GM21528 (cell line): ENCODE measurements around the gene RUSF1.
"Not testable (repeated sequence)": the region's sequence is repeated elsewhere in the genome, so short reads cannot be mapped to it uniquely, and the experiment has no call there.

Experiments
- ATAC-seq: cut with Tn5 transposase; IDR thresholded peaks from one replicate; pipeline ENCODE4 v1.9.1; 2021; ENCODE audit warnings: mild to moderate bottlenecking, moderate library complexity; ENCODE audit not compliant: unreplicated experiment, low FRiP score

The RUSF1 gene

DNA sequence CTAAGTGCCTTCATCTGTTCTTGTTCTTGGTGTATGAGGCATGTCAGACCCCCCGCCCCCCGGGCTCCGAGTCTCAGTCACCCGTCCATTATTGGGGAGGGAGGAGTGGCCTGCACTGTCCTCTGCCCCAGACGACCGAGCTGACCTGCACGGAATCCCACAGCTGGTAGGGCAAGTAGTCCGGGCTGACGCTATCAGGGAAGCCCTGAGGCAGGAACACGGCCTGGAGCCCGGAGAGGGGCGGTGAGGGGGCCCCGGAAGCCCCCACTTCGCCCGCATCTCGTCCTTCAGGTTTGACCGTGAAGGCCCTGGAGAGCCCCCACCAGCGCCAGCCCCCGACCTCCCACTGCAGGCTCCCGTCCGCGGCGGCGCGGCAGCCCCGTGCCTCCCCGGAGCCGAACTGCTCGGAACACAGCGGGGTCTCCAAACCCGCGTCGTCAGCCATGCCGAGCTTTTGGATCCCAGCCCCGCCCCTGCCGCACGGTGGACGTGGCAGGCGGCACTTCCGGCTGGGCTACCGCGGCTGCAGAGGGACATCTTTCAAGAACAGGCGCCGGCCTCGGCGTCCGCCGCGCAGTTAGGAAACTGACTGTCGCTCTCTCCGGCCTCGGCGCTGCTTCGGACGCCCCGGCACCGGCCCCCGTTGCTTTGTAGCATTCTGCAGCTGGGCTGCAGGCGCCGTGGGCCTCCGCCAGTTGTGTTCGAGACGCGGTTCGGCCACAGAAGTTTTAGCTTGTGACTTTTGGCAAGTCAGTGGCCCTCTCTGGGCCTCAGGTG lies at the start of gene RUSF1:
Gene RUSF1, minus strand, starts transcription at position 463 of the 777 bp plus-strand sequence. Its CDS starts 18 bp downstream, at position 445.
- peak; percentile 89 for ATAC-seq

DNA sequence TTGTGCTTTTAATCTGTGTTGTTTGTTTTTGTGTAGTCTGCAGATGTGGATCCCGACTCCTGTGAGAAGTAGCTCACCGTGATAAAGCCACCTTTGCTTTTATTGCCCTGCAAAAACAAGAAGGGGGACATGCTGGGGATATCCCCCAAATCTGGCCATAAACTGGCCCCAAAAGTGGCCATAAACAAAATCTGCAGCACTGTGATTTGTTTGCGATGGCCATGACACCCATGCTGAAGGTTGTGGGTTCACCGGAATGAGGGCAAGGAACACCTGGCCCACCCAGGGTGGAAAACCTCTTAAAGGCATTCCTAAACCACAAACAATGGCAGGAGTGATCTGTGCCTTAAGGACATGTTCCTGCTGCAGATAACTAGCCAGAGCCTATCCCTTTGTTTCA lies 34.6 kb upstream of the RUSF1 start:
- ATAC-seq, result no peak

DNA sequence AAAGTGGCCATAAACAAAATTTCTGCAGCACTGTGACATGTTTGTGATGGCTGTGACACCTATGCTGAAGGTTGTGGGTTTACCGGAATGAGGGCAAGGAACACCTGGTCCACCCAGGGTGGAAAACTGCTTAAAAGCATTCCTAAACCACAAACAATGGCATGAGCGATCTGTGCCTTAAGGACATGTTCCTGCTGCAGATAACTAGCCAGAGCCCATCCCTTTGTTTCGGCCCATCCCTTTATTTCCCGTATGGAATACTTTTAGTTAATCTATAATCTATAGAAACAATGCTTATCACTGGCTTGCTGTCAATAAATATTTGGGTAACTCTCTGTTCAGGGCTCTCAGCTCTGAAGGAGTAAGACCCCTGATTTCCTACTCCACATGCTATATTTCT lies 31.6 kb upstream of the RUSF1 start:
- ATAC-seq, result not testable (repeated sequence)

DNA sequence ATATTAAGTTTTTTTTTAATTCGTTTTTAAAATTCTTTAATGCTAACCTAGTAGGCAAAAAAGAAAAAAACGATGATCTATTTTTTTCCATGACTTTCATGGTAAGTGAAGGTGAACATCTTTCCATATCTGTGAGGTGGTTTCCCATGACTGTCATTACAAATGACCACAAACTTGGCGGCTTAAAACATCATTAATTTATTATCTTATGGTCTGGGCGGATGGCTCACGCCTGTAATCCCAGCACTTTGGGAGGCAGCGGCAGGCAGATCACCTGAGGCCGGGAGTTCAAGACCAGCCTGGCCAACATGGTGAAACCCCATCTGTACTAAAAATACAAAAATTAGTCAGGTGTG lies 30.0 kb upstream of the RUSF1 start:
- ATAC-seq, result not testable (repeated sequence)

DNA sequence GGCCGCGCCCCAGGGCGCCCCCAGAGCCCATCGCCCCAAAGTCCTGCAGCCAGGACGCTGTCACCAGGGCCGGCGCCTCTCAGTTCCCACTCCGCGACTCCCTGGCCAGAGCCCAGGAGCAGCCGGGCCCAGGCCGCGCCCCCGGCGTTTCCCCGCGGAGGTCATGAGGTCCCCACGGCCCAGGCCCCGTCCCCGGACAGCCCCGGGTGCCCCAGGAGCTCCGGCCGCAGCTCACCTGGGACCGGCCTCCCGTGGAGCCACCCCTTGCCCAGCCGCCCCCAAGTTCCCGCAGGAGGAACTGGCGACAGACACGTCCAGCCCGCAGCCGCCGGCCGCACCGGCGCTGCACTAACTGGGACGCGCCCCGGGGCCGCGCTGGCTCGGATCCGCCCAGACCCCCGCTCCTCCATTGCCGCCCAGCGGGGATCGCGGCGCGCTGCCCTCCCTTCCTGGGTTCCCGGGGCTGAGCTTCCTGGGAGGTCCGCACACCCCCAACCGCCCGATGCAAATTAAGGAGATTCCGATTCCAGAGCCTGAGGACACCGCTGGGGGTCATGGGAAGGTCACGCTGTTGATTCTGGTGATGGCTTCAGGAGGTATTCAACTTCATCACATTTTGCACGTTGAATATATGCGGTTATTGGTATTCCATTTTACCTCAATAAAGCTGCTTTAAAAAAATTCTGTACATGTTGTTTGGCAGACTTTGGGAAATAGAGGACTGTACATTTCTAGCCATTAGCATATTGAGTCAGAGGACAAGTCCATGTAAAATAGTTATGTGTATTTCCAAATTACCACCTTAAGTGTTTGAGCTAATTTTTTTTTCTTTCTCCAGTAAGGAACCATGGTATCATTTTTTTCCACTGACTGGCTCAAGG lies 29.4 kb upstream of the RUSF1 start:
- ATAC-seq, result no peak

DNA sequence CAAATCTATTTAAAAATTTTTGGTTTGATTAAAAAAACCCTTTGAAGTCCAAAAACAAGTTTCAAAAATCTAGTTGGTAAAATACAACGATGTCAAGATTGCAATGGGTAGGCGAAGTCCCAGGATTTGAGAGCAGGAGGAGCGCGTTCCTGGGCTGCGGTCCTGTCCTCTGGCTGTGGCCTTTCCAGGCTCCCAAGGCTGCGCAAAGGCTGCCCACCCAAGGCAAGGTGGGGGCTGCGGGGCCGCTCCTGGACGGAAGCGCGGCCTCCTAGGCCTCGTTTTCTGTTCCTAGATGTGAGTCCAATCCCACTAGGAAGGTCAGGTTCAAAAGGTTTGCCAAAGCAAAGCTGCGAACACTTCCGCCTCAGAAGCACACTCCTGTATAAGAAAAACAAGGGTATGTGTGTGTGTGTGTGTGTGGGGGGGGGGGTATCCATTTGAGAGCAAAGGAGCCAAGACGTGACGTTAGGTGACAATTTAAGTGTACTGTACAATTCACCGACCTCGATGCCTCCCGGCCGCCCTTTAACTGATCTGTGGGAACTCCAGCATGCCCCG lies 28.7 kb upstream of the RUSF1 start:
- no peak for ATAC-seq

DNA sequence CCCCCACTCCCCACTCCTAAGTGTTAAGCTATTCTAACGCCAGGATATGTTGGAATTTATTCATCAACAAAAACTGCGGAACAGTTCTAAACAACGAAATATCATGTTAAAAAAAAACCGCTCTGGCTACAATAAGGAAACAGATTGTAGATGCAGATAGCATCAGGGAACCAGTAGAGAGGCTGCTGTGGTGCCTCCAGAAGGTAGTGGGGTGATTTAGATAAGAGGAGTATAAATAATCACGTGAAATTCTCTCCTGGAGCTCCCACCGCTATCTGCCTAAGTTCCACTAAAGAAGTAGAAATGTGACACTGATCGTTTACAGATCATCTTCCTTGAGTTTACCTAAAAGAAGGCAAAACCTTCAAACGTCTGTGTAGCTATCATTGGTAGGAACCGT lies 27.5 kb upstream of the RUSF1 start:
- no peak for ATAC-seq

DNA sequence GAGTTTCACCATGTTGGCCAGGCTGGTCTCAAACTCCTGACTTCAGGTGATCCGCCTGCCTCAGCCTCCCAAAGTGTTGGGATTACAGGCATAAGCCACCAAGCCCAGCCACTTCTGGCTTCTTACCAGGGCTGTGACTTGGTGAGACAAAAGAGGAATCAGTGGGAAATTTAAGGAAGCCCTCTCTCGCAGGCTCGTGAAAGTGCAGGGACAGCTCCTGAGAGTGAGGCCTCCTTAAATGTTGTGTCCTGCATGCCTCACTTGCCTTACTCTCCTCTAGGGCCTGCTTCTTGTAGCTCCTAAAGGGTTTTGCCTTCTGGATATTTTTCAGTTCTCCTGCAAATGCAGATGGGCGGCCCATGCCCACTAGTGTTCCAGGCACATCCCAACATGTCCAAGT lies 24.7 kb upstream of the RUSF1 start:
- ATAC-seq, result no peak

DNA sequence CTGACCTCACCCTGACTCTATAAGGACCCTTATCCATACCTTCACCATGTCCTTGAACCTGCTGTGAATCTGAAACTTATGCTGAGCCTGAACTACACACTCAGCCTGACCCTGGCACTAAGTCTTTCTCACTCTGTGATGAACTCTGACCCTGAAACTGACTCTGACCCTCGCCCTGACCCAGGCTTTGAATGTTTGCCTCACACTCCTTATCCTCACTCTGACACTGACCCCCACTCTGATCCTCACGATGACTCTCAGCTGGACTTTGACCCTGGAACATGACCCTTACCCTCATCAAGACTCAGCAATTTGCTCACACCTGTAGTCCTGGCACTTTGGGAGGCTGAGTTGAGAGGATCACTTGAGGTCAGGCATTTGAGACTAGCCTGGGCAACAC lies 23.9 kb upstream of the RUSF1 start:
- ATAC-seq, result no peak

DNA sequence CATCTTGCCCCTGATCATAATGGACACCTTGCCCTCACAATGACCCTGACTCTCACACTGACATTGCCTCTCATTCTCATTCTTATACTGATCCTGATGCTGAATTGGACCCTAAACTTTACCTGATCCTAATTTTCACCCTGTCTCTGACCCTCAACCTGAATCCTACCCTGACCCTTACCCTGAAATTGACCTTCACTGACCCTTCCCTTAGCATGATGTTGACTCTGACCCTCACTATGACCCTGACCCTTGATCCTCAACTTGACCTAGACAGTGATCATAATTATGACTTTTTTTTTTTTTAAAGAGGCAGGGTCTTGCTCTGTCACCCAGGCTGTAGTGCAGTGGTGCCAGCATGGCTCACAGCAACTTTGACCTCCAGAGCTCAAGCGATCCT lies 22.9 kb upstream of the RUSF1 start:
- no peak for ATAC-seq

DNA sequence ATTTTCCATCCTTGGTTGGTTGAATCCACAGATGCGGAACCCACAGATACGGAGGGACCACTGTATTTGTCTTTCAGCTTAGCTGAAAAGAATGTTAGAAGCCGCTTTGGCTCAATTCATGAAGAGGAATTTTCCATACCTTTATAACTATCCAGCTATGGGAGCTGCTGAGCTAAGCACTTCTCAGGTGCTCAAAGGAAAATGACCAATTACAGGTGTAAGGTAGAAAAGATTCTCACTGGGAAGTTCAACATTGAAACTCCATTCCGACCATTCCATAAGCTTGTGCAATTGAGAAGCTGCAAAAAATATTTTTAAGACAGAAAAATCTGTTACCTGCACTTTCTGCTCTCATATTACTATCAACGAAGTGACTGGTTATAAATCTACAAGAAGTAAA lies 22.2 kb upstream of the RUSF1 start:
- no peak for ATAC-seq

DNA sequence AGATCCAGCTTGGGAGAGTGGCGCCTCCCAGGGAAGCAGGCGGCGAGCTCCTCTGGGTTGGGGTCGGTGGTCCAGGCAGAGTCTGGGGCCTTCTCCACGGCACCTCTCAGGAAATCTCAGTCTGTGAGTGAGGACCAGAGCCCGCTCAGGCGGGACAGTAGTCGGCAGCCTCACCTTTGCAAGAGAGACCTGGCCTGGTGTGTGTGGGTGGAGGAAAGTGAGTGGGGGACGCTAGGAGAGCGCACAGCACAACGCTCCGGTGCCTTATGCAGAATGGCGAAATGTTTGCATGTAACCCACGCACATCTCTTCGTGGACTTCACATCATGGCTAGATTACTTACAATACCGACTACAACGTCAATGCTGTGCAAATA lies 21.7 kb upstream of the RUSF1 start:
- no peak for ATAC-seq

DNA sequence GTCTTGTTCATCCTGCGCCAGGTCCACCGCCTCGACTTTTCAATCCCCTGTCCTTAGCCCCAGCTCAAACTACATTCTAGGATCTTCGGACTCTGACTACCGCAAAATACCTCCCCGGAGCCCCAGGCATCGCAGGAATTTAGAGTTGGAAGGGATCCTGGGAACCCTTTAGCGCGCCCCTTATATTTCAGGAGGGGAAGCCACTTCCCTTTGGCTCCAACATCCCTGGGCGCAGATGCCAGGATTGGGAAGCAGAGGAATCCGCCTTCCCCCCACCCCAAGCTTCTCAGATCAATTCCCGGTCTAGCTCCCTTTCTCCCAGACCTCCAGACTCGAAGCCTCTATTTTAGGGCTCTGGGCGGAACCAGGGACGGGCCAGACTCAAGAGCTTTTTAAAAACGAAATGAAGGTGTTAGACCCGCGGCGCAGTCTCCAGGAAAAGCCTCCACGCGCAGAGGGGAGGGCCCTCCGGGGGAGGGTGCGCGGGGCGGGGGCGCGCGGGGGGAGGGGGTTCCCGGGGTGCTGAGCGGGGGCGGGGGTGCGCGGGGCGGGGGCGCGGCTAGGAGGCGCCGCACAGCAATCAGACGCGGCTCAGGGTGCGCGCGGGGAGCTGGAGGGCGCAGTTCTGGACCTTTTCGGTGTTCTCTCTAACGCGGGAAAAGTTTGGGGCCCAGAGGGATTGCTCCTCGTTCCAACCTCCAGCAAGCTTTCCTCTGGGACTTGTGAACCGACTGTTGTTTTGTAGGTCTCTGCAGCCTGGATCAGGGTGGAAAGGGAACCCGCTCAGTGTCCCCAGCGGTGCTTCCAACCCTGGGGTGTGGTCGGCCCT lies 21.1 kb upstream of the RUSF1 start:
- no peak for ATAC-seq

DNA sequence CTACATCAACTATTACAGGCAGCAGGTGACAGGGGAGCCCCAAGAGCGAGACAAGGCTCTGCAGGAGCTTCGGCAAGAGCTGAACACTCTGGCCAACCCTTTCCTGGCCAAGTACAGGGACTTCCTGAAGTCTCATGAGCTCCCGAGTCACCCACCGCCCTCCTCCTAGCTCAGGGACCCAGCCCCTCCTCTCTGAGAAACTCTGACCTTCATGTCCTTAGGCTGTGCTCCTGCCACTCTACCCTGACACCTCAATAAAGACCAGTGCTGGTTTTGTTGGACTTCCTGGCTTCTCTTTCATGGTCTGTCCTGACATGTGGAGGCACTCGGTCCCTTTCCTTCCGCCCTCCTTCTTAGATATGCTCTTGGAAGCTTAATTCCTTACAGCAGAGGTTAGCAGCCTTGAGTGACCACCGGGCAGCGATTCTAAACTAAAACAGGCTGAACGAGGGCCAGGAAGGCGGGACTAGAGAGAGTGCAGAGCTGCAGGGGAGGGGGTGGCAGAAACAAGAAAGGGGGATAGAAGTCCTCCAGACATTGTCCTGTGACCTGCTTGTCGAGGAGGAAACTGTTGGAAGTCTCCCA lies 20.4 kb upstream of the RUSF1 start:
- ATAC-seq, result no peak

DNA sequence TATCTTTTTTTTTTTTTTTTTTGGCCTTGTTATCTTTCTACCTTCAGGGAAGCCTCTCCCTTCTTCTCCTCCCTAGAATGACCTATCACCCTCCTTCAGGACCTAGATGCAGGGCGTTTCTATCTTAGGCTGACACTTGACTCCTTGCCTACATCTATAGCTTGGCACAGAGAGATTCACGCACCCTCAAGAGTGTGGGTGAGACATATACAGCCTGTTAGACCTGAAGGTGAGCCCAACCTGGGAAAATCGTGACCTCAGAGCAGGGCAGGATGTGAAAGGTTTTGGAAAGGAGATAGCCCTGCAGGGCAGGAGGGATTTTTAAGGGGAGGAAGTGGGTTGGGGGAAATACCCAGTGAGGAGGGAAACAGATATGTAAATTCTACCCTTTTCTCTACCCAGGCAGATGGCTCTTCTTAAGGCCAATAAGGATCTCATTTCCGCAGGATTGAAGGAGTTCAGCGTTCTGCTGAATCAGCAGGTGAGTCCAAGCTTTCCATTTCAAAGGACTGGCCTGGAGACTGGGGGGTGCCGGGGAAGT lies 19.6 kb upstream of the RUSF1 start, which contains the start of gene AHSP:
Gene AHSP, plus strand, starts transcription at position 167 of the 541 bp plus-strand sequence. Its CDS starts 240 bp downstream, at position 407.
- ATAC-seq, result no peak

DNA sequence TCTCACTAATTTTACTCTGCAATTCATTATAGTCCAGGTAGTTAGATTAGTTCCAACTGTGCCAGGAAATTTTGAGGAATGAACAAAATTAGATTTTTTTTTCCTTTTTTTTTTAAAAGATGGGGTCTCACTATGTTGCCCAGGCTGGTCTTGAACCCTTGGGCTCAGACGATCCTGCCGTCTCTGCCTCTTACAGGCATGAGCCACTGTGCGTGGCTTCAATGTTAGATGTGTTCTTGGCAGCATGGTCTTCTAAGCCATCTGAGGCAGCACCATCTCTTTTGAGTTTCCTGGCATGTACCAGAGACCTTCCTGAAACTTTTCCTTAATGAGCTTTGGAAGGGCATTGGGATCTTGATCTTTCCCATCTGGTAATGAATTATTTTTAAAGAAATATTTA lies 16.9 kb upstream of the RUSF1 start:
- no peak for ATAC-seq

DNA sequence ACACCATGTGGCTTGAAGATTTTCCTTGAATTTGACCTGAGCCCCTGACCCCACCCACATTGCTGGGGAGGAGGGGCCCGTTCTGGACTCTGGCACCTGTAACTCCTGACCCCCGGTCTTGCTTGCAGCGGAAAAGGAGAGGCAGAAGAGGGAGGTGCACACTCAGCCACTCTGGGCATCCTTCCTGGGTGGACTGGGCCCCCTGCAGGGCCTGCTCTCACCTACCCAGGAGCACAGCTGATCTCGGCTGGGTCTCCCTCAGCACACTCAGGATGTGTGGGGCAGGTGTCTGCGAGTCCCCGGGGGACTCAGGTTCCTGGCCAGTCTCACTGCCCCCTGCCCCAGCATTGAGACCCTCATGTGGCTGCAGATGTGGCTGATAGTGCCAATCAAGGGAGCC lies 15.6 kb upstream of the RUSF1 start:
- not testable (repeated sequence) for ATAC-seq

DNA sequence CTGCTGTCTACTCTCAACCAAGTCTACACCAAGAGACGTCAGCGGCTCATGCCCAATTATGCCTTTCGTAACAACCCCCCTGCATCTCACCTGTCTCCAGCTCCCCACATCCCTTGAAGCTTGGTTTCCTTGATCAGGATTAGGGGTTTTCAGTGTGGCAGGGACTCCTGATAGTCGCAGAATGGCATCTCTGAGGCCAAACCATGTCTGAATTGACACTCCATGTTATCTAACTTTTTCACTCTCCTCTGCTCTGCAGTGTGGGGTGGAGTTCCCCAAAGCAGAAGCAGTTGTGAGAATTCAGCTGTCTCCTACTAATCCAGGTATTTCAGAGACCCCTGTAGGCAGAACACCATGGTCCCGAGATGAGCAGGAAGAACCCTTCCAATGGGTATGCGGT lies 13.9 kb upstream of the RUSF1 start:
- ATAC-seq, result no peak

DNA sequence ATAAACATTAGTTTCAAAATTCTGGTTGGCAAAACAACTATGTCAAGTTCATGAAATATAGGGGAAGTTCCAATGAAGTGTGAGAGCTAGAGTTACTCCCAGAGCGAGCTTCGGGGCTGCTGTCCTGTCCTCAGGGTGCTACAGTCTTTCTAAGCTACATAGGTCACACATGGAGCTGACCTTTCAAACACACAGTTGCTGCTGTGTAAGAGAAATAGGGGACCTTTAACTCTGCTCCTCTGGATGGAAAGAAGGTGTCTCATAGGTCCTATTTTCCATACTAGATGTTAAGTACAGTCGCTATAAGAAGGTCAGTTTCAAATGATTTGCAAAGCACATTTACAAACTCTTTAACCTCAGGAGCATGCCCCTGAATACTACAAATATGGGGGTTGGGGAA lies 13.2 kb upstream of the RUSF1 start:
- ATAC-seq, result no peak
